DND-41 (cell line): ENCODE results near the gene TTLL5.

Experiments used
- EZH2 ChIP-seq: IDR thresholded peaks from 3 replicates; pipeline ENCODE4 v1.6.1; 2012; ENCODE audit warnings: borderline replicate concordance, low read depth, mild to moderate bottlenecking, moderate library complexity, low read length, inconsistent platforms; ENCODE audit not compliant: severe bottlenecking
- TF ChIP-seq, protein P1 (sequence below): IDR thresholded peaks from 2 replicates; pipeline ENCODE4 v1.5.1; 2012; ENCODE audit warnings: borderline replicate concordance, low read length, moderate library complexity, mild to moderate bottlenecking; ENCODE audit not compliant: poor library complexity, severe bottlenecking; ENCODE audit errors: extremely low read depth

DNA sequence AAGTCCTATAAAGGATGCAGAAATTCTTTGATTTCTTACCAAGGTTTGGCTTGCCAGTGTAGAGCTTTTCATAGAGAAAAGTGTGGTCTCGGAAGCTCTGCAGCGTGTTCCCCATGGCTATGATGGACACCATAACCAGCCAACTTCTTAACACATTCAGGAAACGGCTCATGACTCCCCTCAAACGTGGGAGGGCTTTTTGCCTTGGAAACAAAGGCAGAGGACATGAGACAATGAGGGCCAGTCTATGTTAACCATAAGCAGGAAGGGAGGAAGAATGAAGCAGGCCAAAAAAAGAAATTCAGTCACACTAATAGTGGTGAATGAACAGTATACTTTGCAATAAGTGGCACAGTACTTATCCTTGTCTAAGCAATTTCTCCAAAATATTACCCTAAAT is 3.7 kb upstream of the TTLL5 start:
- TF ChIP-seq, protein P1, sequence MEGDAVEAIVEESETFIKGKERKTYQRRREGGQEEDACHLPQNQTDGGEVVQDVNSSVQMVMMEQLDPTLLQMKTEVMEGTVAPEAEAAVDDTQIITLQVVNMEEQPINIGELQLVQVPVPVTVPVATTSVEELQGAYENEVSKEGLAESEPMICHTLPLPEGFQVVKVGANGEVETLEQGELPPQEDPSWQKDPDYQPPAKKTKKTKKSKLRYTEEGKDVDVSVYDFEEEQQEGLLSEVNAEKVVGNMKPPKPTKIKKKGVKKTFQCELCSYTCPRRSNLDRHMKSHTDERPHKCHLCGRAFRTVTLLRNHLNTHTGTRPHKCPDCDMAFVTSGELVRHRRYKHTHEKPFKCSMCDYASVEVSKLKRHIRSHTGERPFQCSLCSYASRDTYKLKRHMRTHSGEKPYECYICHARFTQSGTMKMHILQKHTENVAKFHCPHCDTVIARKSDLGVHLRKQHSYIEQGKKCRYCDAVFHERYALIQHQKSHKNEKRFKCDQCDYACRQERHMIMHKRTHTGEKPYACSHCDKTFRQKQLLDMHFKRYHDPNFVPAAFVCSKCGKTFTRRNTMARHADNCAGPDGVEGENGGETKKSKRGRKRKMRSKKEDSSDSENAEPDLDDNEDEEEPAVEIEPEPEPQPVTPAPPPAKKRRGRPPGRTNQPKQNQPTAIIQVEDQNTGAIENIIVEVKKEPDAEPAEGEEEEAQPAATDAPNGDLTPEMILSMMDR: no peak
- no peak for TF ChIP-seq EZH2
